SH-SY5Y (cell line): ENCODE results near the gene MALRD1.

Experiments used
- GATA2 ChIP-seq: IDR thresholded peaks from 2 replicates; pipeline ENCODE4 v1.6.1; 2011; ENCODE audit warnings: mild to moderate bottlenecking, low read depth, low read length
- GATA3 ChIP-seq: IDR thresholded peaks from 2 replicates; pipeline ENCODE4 v1.6.1; 2011; ENCODE audit warnings: low read depth, mild to moderate bottlenecking, low read length, moderate library complexity

DNA sequence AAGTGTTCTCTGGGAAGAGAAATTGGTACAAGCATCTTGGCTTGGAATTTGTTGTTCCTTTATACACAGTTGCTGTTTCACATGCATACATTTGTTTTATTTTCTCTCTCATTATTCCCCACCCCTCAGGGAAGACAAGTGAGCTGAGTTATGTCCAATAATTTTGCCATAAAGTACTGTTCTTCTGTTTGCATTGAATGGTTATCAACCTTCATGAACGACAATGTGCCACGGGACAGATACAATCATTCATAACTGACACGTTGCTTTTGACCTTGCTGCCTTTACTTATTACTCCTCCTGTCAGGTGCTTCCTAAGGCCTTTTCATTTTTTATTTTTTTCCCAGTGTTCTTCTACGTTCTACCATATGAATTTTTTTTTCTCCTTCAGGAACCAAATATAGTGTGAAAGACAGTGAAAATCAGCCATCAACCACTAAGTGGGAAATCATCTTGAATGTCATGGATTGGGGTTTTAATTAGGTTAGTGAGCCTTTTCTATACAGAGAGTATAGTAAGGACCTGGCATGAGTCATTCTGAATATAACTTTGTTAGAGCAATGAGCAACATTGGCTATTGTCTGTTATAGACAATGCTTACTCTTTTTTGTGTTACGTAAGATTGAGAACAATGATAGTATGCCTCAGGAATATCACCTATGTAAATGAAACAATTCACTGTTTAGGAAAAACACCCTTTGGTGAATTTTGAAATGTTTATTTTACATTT lies 383.2 kb downstream of the MALRD1 start:
- no peak for TF ChIP-seq GATA3
- TF ChIP-seq GATA2: no peak
